ENCODE results near the gene CCDC141.

The CCDC141 gene

DNA sequence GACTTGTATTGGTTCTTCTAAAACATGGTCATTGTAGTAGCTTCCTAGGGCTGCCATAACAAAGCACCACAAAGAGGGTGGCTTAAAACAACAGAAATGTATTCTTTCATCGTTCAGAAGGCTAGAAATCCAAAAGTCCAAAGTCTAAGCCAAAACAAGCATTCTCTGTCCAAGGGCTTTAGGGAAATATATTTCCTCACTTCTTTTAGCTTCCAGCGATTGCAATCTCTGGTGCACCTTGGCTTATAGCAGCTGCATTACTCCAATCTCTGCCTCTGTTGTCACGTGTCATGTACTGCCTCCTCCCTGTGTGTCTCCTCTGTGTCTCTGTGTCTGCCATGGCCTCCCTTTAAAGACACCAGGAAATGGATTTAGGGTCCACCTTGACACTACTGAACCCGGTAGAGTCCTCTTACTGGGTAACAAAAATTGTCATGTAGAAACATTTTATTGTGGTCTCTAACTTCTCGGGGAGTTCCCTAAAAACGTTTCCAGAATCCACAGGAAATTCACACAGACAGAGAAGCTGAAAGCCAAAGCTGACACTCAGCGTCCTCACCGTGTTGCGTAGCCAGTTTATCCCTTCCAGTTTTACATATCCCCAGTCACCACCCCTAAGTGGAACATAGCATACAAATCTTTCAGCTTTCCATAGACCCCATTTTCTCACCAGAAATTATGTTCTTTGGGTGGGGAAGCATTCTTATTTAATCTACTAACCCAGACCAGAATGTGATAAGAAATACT lies 222.0 kb downstream of the CCDC141 start:
- H3K27ac ChIP-seq (ENCODE audit: low read depth, low read length), result no peak overlapping the region
- H3K27me3 ChIP-seq (ENCODE audit: control insufficient read depth in 1 of 2, insufficient read depth in 2 of 2, low read length in 2 of 2), result no peaks in the 10 kb centered on the region
- H3K4me1 ChIP-seq (ENCODE audit: control insufficient read depth in 1 of 2, insufficient read depth in 2 of 2, low read length in 2 of 2), result no peaks in the 10 kb centered on the region
- no peaks in the 10 kb centered on the region for H3K9me3 ChIP-seq (ENCODE audit: control insufficient read depth in 1 of 2, low read length in 2 of 2)
- H3K9ac ChIP-seq (ENCODE audit: low read depth in 1 of 2, low read length in 2 of 2), result no peak overlapping the region
- no peak overlapping the region for H3K4me3 ChIP-seq (ENCODE audit: low read depth in 1 of 2, low read length in 2 of 2)
- H3K36me3 ChIP-seq (ENCODE audit: control insufficient read depth in 1 of 2, insufficient read depth in 2 of 2, low read length in 2 of 2), result no peaks in the 10 kb centered on the region

DNA sequence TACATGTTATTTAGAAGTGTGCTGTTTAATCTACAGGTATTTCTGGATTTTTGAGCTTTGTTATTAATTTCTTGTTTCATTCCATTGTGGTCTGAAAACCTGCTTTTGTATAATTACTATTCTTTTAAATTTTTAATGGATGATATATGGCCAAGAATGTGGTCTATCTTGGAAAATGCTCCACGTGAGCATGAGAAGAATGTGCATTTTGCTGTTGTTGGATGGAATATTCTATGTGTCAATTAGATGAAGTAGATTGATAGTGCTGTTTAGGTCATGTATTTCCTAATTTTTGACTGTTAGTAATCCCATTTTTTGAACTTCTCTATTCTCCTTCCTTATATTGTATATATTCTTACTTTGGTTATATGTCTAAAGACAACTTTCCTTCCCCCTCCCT lies 222.8 kb downstream of the CCDC141 start:
- Histone ChIP-seq H3K4me1 (ENCODE audit: control insufficient read depth in 1 of 2, insufficient read depth in 2 of 2, low read length in 2 of 2) (no peaks in the 10 kb centered on the region), H3K4me3 (ENCODE audit: low read depth in 1 of 2, low read length in 2 of 2) (no peak overlapping the region), H3K27ac (ENCODE audit: low read depth, low read length) (no peak overlapping the region), H3K9ac (ENCODE audit: low read depth in 1 of 2, low read length in 2 of 2) (no peak overlapping the region), H3K27me3 (ENCODE audit: control insufficient read depth in 1 of 2, insufficient read depth in 2 of 2, low read length in 2 of 2) (no peaks in the 10 kb centered on the region), H3K9me3 (ENCODE audit: control insufficient read depth in 1 of 2, low read length in 2 of 2) (no peaks in the 10 kb centered on the region), H3K36me3 (ENCODE audit: control insufficient read depth in 1 of 2, insufficient read depth in 2 of 2, low read length in 2 of 2) (no peaks in the 10 kb centered on the region)

DNA sequence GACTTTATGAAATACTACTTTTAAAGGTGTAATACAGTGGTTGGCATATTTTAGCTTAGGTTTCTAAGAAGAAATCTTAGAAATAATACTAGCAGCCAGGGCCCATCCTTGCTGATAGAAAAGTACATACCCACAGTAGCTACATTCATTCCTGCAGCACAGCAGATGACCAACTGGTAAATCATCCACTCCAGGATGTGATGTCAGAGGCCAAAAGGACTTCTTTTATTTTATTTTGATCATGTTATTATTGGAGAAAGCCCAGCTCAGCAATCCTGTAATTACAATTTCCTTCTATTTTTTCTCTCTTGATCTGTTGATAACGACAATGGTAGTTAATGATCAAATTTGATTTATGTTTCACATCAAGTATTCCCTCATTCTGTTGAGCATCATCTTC lies 224.8 kb downstream of the CCDC141 start:
- Histone ChIP-seq H3K9ac (ENCODE audit: low read depth in 1 of 2, low read length in 2 of 2) (no peak overlapping the region), H3K36me3 (ENCODE audit: control insufficient read depth in 1 of 2, insufficient read depth in 2 of 2, low read length in 2 of 2) (no peaks in the 10 kb centered on the region), H3K4me3 (ENCODE audit: low read depth in 1 of 2, low read length in 2 of 2) (no peak overlapping the region), H3K27ac (ENCODE audit: low read depth, low read length) (no peak overlapping the region), H3K9me3 (ENCODE audit: control insufficient read depth in 1 of 2, low read length in 2 of 2) (no peaks in the 10 kb centered on the region), H3K27me3 (ENCODE audit: control insufficient read depth in 1 of 2, insufficient read depth in 2 of 2, low read length in 2 of 2) (no peaks in the 10 kb centered on the region), H3K4me1 (ENCODE audit: control insufficient read depth in 1 of 2, insufficient read depth in 2 of 2, low read length in 2 of 2) (no peaks in the 10 kb centered on the region)

DNA sequence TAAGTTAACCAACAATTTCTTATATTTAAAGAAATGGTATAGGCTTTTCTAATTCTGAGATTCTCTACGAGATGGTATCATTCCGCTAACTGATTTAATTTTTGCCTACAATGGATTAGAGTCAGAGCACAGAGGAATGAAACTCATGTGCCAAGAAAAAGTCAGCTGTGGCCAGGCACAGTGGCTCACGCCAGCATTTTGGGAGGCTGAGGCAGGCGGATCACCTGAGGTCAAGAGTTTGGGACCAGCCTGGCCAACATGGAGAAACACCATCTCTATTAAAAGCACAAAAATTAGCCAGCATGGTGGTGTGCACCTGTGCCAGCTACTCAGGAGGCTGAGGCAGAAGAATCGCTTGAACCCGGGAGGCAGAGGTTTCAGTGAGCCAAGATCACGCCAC lies 225.8 kb downstream of the CCDC141 start:
- Histone ChIP-seq H3K9ac (ENCODE audit: low read depth in 1 of 2, low read length in 2 of 2) (no peak overlapping the region), H3K9me3 (ENCODE audit: control insufficient read depth in 1 of 2, low read length in 2 of 2) (no peaks in the 10 kb centered on the region), H3K4me3 (ENCODE audit: low read depth in 1 of 2, low read length in 2 of 2) (no peak overlapping the region), H3K4me1 (ENCODE audit: control insufficient read depth in 1 of 2, insufficient read depth in 2 of 2, low read length in 2 of 2) (no peaks in the 10 kb centered on the region), H3K36me3 (ENCODE audit: control insufficient read depth in 1 of 2, insufficient read depth in 2 of 2, low read length in 2 of 2) (no peaks in the 10 kb centered on the region), H3K27me3 (ENCODE audit: control insufficient read depth in 1 of 2, insufficient read depth in 2 of 2, low read length in 2 of 2) (no peaks in the 10 kb centered on the region), H3K27ac (ENCODE audit: low read depth, low read length) (no peak overlapping the region)

DNA sequence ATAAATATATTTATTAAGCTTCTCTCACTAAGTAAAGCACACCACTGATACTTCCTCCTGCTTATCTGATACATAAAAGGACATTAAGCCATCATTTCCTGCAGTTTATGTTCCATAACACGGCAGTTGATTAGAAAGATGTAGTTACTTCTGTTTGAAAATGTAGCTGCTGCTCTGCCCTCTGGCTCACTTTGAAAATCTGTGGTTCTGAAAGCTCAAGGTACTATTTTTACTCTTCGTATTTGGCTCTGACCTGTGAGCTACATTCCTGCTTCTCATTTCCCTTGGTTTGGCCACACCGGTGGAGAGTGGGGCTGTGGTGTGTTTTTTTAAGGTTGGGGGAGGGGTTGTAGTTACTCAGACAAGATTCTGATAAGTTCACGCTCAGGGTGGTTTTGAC lies 229.9 kb downstream of the CCDC141 start:
- Histone ChIP-seq H3K27me3 (ENCODE audit: control insufficient read depth in 1 of 2, insufficient read depth in 2 of 2, low read length in 2 of 2) (no peaks in the 10 kb centered on the region), H3K36me3 (ENCODE audit: control insufficient read depth in 1 of 2, insufficient read depth in 2 of 2, low read length in 2 of 2) (no peaks in the 10 kb centered on the region), H3K4me1 (ENCODE audit: control insufficient read depth in 1 of 2, insufficient read depth in 2 of 2, low read length in 2 of 2) (no peaks in the 10 kb centered on the region), H3K9ac (ENCODE audit: low read depth in 1 of 2, low read length in 2 of 2) (no peak overlapping the region), H3K27ac (ENCODE audit: low read depth, low read length) (no peak overlapping the region), H3K4me3 (ENCODE audit: low read depth in 1 of 2, low read length in 2 of 2) (no peak overlapping the region), H3K9me3 (ENCODE audit: control insufficient read depth in 1 of 2, low read length in 2 of 2) (no peaks in the 10 kb centered on the region)

DNA sequence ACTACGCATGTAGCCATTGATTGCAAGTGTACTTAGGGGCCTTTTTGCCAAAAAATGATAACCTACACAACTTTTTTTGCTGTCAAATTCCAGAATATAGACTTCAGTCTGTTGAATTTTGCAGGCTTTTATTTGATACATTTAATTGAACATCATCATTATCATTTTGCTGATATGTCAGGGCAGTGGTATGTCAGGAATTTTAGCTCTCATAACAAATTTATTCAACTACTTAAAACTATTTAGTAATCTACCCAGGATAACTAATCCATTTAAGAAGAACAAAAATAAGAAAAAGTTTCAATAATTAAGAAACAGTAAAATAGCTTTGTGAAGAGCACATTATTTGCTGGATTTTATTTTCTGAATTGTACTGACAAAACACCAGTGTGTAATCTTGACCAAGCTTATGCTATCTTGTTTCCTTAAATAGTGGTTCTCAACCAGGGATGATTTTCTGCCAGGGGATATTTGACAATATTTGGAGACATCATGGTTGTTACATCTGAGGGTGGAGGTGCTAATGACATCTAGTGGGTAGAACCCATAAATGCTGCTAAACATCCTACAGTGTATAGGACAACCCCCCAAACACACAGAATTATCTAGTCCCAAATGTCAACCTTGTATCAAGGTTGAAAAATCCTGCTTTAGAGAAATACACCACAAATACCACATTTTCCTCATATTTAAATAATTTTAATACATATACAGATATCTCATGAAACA lies 230.6 kb downstream of the CCDC141 start:
- no peak overlapping the region for H3K4me3 ChIP-seq (ENCODE audit: low read depth in 1 of 2, low read length in 2 of 2)
- H3K27ac ChIP-seq (ENCODE audit: low read depth, low read length), result no peak overlapping the region

DNA sequence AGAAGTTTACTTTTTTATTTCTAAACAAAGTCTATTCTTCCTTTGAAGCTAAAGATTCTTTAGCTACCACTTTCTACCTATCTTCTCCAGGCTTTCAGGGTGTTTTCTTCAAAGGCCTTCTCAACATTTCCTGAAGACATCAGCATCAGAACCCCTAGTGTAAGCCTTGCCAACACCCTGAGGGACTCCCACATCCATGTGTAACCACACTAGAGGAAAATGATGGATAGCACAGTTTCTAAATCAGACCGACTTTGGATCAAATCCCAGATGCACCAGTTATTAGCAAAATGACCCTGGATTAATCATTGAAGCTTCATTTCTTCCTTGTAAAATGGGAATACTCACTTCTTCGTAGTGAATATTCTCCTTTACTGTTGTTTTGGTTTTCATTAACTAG lies 238.0 kb downstream of the CCDC141 start:
- Histone ChIP-seq H3K27me3 (ENCODE audit: control insufficient read depth in 1 of 2, insufficient read depth in 2 of 2, low read length in 2 of 2) (no peaks in the 10 kb centered on the region), H3K9ac (ENCODE audit: low read depth in 1 of 2, low read length in 2 of 2) (no peak overlapping the region), H3K4me1 (ENCODE audit: control insufficient read depth in 1 of 2, insufficient read depth in 2 of 2, low read length in 2 of 2) (no peaks in the 10 kb centered on the region), H3K36me3 (ENCODE audit: control insufficient read depth in 1 of 2, insufficient read depth in 2 of 2, low read length in 2 of 2) (no peaks in the 10 kb centered on the region), H3K4me3 (ENCODE audit: low read depth in 1 of 2, low read length in 2 of 2) (no peak overlapping the region), H3K9me3 (ENCODE audit: control insufficient read depth in 1 of 2, low read length in 2 of 2) (no peaks in the 10 kb centered on the region), H3K27ac (ENCODE audit: low read depth, low read length) (no peak overlapping the region)

More for the DNA sequence above, 230.6 kb downstream of the CCDC141 start:
- Histone ChIP-seq H3K36me3 (ENCODE audit: control insufficient read depth in 1 of 2, insufficient read depth in 2 of 2, low read length in 2 of 2) (no peaks in the 10 kb centered on the region), H3K27me3 (ENCODE audit: control insufficient read depth in 1 of 2, insufficient read depth in 2 of 2, low read length in 2 of 2) (no peaks in the 10 kb centered on the region), H3K9me3 (ENCODE audit: control insufficient read depth in 1 of 2, low read length in 2 of 2) (no peaks in the 10 kb centered on the region), H3K4me1 (ENCODE audit: control insufficient read depth in 1 of 2, insufficient read depth in 2 of 2, low read length in 2 of 2) (no peaks in the 10 kb centered on the region), H3K9ac (ENCODE audit: low read depth in 1 of 2, low read length in 2 of 2) (no peak overlapping the region)

DNA sequence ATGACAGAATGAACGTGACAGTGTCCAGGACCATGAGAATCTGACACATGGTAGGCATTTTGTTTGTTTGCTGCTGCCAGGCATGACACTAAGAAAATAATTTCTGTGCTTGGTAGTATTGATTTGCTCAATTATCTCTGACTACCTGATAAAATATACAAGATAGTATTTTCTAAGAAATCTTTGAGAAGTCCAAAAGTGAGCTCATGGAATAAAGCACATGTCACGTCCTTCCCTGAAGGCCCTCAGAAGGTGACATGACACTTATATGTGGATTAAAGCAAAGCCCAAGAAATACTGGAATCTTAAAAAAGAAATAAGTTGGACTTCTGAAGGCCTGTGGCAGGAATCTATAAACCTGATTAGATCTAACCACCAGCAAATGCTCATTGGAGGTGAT lies 238.9 kb downstream of the CCDC141 start:
- Histone ChIP-seq H3K27me3 (ENCODE audit: control insufficient read depth in 1 of 2, insufficient read depth in 2 of 2, low read length in 2 of 2) (no peaks in the 10 kb centered on the region), H3K9me3 (ENCODE audit: control insufficient read depth in 1 of 2, low read length in 2 of 2) (no peaks in the 10 kb centered on the region), H3K4me1 (ENCODE audit: control insufficient read depth in 1 of 2, insufficient read depth in 2 of 2, low read length in 2 of 2) (no peaks in the 10 kb centered on the region), H3K4me3 (ENCODE audit: low read depth in 1 of 2, low read length in 2 of 2) (no peak overlapping the region), H3K9ac (ENCODE audit: low read depth in 1 of 2, low read length in 2 of 2) (no peak overlapping the region), H3K27ac (ENCODE audit: low read depth, low read length) (no peak overlapping the region), H3K36me3 (ENCODE audit: control insufficient read depth in 1 of 2, insufficient read depth in 2 of 2, low read length in 2 of 2) (no peaks in the 10 kb centered on the region)

DNA sequence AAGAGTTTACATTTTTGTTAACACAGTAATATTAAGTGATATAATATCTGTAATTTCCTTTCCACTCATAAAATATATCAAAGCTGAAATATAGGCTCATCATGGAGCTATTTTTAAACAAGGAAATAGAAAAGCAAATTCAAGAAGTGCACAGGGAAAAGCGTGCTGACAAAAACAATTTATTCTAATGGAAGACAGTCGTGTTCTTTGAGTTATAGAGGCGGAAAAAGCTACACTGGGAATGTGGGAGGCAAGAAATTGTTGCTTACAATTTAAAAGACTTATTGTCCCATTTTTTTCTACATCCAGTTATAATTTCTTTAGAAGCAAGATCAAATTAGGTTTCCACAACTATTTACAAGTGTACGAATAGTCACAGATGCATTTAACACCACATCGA lies 239.5 kb downstream of the CCDC141 start:
- no peak overlapping the region for H3K4me3 ChIP-seq (ENCODE audit: low read depth in 1 of 2, low read length in 2 of 2)
- no peak overlapping the region for H3K27ac ChIP-seq (ENCODE audit: low read depth, low read length)
- no peaks in the 10 kb centered on the region for H3K4me1 ChIP-seq (ENCODE audit: control insufficient read depth in 1 of 2, insufficient read depth in 2 of 2, low read length in 2 of 2)
- no peak overlapping the region for H3K9ac ChIP-seq (ENCODE audit: low read depth in 1 of 2, low read length in 2 of 2)
- no peaks in the 10 kb centered on the region for H3K9me3 ChIP-seq (ENCODE audit: control insufficient read depth in 1 of 2, low read length in 2 of 2)
- no peaks in the 10 kb centered on the region for H3K27me3 ChIP-seq (ENCODE audit: control insufficient read depth in 1 of 2, insufficient read depth in 2 of 2, low read length in 2 of 2)
- H3K36me3 ChIP-seq (ENCODE audit: control insufficient read depth in 1 of 2, insufficient read depth in 2 of 2, low read length in 2 of 2), result no peaks in the 10 kb centered on the region

DNA sequence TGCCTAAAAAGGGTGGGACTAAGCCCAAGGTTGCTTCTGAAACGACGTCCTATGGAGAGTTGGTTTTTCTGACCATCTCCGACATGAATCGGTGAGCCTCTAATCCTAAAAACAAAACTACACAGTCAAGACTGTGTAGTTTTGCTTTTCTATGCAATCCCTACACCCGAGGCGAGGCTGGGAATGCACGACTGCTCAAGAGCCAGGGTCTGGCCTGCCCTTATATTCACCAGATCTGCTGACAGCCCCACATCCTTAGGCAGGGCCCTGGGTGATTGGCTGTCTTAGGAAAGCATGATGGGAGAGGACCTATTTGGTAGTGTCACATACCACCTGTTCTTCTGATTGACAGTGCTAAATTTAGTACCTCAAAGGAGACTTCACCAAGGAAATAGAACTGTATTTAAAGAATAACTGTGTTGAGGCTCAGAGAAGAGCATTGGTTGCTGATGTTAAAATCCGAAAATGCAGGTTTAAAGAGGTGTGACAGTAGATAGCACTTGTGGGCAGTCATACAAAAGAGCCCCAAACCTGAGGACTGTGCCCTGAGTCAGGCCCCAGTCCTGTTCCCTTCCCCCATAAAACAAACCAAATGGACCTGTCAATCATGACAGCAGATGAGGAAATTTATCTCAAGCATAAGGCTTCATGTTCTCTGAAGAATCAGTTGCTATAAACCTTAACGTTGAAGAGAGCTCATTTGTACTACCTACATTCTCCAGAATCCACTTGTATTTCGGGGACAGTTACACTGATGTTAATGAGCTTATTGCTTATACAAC lies 242.5 kb downstream of the CCDC141 start, which contains the start of gene TTN:
TTN (minus strand) TSS at position 197 of the 782 bp plus-strand sequence. CDS start 2,781 bp downstream, outside the sequence.
- Histone ChIP-seq H3K4me1 (ENCODE audit: control insufficient read depth in 1 of 2, insufficient read depth in 2 of 2, low read length in 2 of 2) (no peaks in the 10 kb centered on the region), H3K9me3 (ENCODE audit: control insufficient read depth in 1 of 2, low read length in 2 of 2) (no peaks in the 10 kb centered on the region), H3K27me3 (ENCODE audit: control insufficient read depth in 1 of 2, insufficient read depth in 2 of 2, low read length in 2 of 2) (no peaks in the 10 kb centered on the region), H3K9ac (ENCODE audit: low read depth in 1 of 2, low read length in 2 of 2) (no peak within 1 kb of the TSS), H3K27ac (ENCODE audit: low read depth, low read length) (no peak within 1 kb of the TSS), H3K4me3 (ENCODE audit: low read depth in 1 of 2, low read length in 2 of 2) (no peak within 1 kb of the TSS), H3K36me3 (ENCODE audit: control insufficient read depth in 1 of 2, insufficient read depth in 2 of 2, low read length in 2 of 2) (no peaks in the 10 kb centered on the region)
